Subcutaneous abdominal adipose tissue (tissue), 5 donors: ENCODE data around the gene ARRB1.
A peak's percentile ranks its signal among the peaks of the same experiment; 100 is the strongest.
"Not testable (repeated sequence)": the region's sequence is repeated elsewhere in the genome, so short reads cannot be mapped to it uniquely, and the experiment has no call there.

Source experiments
- H3K27ac ChIP-seq: one replicate; pipeline ENCODE4 v1.7.0; 2013; ENCODE audit warnings: low read depth, mild to moderate bottlenecking, inconsistent platforms, low read length, moderate library complexity
- H3K27me3 ChIP-seq, 5 donors: one replicate each; pipeline ENCODE4 v1.7.0; 2013; ENCODE audit warnings: low read length in 5 of 5, inconsistent platforms in 1 of 5; ENCODE audit not compliant: control insufficient read depth in 5 of 5, insufficient read depth in 4 of 5
- H3K36me3 ChIP-seq, 5 donors: one replicate each; pipeline ENCODE4 v1.7.0; 2013; ENCODE audit warnings: low read length in 5 of 5; ENCODE audit not compliant: control insufficient read depth in 5 of 5, insufficient read depth in 5 of 5
- H3K4me1 ChIP-seq, 5 donors: one replicate each; pipeline ENCODE4 v1.7.0; 2013; ENCODE audit warnings: low read length in 5 of 5, mild to moderate bottlenecking in 3 of 5, moderate library complexity in 1 of 5; ENCODE audit not compliant: control insufficient read depth in 5 of 5, insufficient read depth in 5 of 5
- H3K4me3 ChIP-seq, 5 donors: one replicate each; pipeline ENCODE4 v1.7.0; 2013; ENCODE audit warnings: low read length in 5 of 5, low read depth in 1 of 5
- H3K9ac ChIP-seq, 5 donors: one replicate each; pipeline ENCODE4 v1.7.0; 2013; ENCODE audit warnings: low read length in 5 of 5, mild to moderate bottlenecking in 4 of 5, moderate library complexity in 3 of 5
- H3K9me3 ChIP-seq, 5 donors: one replicate each; pipeline ENCODE4 v1.7.0; 2013; ENCODE audit warnings: low read length in 5 of 5; ENCODE audit not compliant: control insufficient read depth in 5 of 5
- donor health status: healthy.
- donor health status: healthy.
- donor health status: healthy.
- donor health status: healthy.
- donor health status: healthy.

Gene ARRB1

GRCh38 chr11:75279273-75279672, 72.2 kb downstream of the ARRB1 start:
- Histone ChIP-seq H3K27ac (no peak overlapping the region), H3K27me3 (no peaks in the 10 kb centered on the region), H3K4me1 (peaks cover 0 to 35% (median 17%) of the 10 kb centered on the region in 5 donors), H3K4me3 (no peak overlapping the region), H3K9me3 (no peaks in the 10 kb centered on the region), H3K9ac (no peak overlapping the region), H3K36me3 (peaks cover 7 to 89% (median 86%) of the 10 kb centered on the region in 5 donors)

GRCh38 chr11:75277991-75278790, 73.3 kb downstream of the ARRB1 start:
- Histone ChIP-seq H3K36me3 (peaks cover 7 to 89% (median 86%) of the 10 kb centered on the region in 5 donors), H3K4me3 (no peak overlapping the region), H3K9ac (peak overlapping the region in 1 of 5 donors; percentile 47), H3K27me3 (no peaks in the 10 kb centered on the region), H3K9me3 (no peaks in the 10 kb centered on the region), H3K27ac (no peak overlapping the region), H3K4me1 (peaks cover 0 to 35% (median 17%) of the 10 kb centered on the region in 5 donors)

GRCh38 chr11:75277211-75277805, 74.2 kb downstream of the ARRB1 start:
- Histone ChIP-seq H3K36me3 (peaks cover 7 to 89% (median 85%) of the 10 kb centered on the region in 5 donors), H3K9me3 (no peaks in the 10 kb centered on the region), H3K4me3 (no peak overlapping the region), H3K4me1 (peaks cover 0 to 35% (median 17%) of the 10 kb centered on the region in 5 donors), H3K27ac (no peak overlapping the region), H3K27me3 (no peaks in the 10 kb centered on the region), H3K9ac (peak overlapping the region in 1 of 5 donors; percentile 47)

GRCh38 chr11:75276686-75277085, 74.8 kb downstream of the ARRB1 start:
- Histone ChIP-seq H3K27me3 (no peaks in the 10 kb centered on the region), H3K4me3 (no peak overlapping the region), H3K36me3 (peaks cover 7 to 89% (median 85%) of the 10 kb centered on the region in 5 donors), H3K4me1 (peaks cover 0 to 35% (median 19%) of the 10 kb centered on the region in 5 donors), H3K9me3 (no peaks in the 10 kb centered on the region), H3K27ac (no peak overlapping the region), H3K9ac (no peak overlapping the region)

- Histone ChIP-seq H3K36me3 (peaks cover 7 to 89% (median 84%) of the 10 kb centered on the region in 5 donors), H3K9ac (no peak overlapping the region)
Observed at GRCh38 chr11:75276186-75276585, 75.3 kb downstream of the ARRB1 start.

GRCh38 chr11:75275581-75275980, 75.9 kb downstream of the ARRB1 start:
- peak overlapping the region in 1 of 5 donors; percentile 33 for H3K9ac ChIP-seq
- H3K9me3 ChIP-seq = no peaks in the 10 kb centered on the region
- H3K4me1 ChIP-seq = peaks cover 0 to 28% (median 26%) of the 10 kb centered on the region in 5 donors
- H3K36me3 ChIP-seq = peaks cover 7 to 89% (median 81%) of the 10 kb centered on the region in 5 donors
- H3K27ac ChIP-seq = no peak overlapping the region
- no peaks in the 10 kb centered on the region for H3K27me3 ChIP-seq
- H3K4me3 ChIP-seq = no peak overlapping the region

More at GRCh38 chr11:75276186-75276585, 75.3 kb downstream of the ARRB1 start:
- no peak overlapping the region for H3K4me3 ChIP-seq
- peaks cover 0 to 32% (median 24%) of the 10 kb centered on the region in 5 donors for H3K4me1 ChIP-seq
- no peaks in the 10 kb centered on the region for H3K9me3 ChIP-seq
- H3K27me3 ChIP-seq = no peaks in the 10 kb centered on the region
- H3K27ac ChIP-seq = no peak overlapping the region

- not testable (repeated sequence) for H3K9ac ChIP-seq, H3K27ac ChIP-seq, H3K4me3 ChIP-seq, H3K9me3 ChIP-seq, H3K27me3 ChIP-seq
- Histone ChIP-seq H3K36me3 (peaks cover 7 to 86% (median 80%) of the 10 kb centered on the region in 5 donors), H3K4me1 (peaks cover 0 to 21% (median 18%) of the 10 kb centered on the region in 5 donors)
Observed at GRCh38 chr11:75274716-75275115, 76.7 kb downstream of the ARRB1 start.

GRCh38 chr11:75273411-75274391, 77.8 kb downstream of the ARRB1 start:
- no peaks in the 10 kb centered on the region for H3K9me3 ChIP-seq
- H3K4me1 ChIP-seq = peaks cover 0 to 21% (median 18%) of the 10 kb centered on the region in 5 donors
- H3K36me3 ChIP-seq = peaks cover 7 to 88% (median 83%) of the 10 kb centered on the region in 5 donors
- H3K27ac ChIP-seq = no peak overlapping the region
- H3K9ac ChIP-seq = peak overlapping the region in 1 of 5 donors; percentile 8
- no peak overlapping the region for H3K4me3 ChIP-seq
- H3K27me3 ChIP-seq = no peaks in the 10 kb centered on the region

GRCh38 chr11:75272821-75273301, 78.6 kb downstream of the ARRB1 start:
- peaks cover 7 to 86% (median 80%) of the 10 kb centered on the region in 5 donors for H3K36me3 ChIP-seq
- H3K27ac ChIP-seq = no peak overlapping the region
- H3K4me1 ChIP-seq = peaks cover 0 to 21% (median 18%) of the 10 kb centered on the region in 5 donors
- no peak overlapping the region for H3K4me3 ChIP-seq
- no peaks in the 10 kb centered on the region for H3K9me3 ChIP-seq
- H3K9ac ChIP-seq = peak overlapping the region in 1 of 5 donors; percentile 14
- H3K27me3 ChIP-seq = no peaks in the 10 kb centered on the region
